Activated CD8-positive, alpha-beta memory T cell treated with anti-CD3 and anti-CD28 coated beads for 1 hour (primary cell): ENCODE measurements around the gene NRDE2.

Experiments used
- DNase-seq, 2 donors: peaks; one replicate each; pipeline ENCODE4 v3.0.0-alpha.2; 2020; ENCODE audit warnings: low read depth in 1 of 2; ENCODE audit errors: extremely low read depth in 1 of 2

NRDE2 gene

DNA sequence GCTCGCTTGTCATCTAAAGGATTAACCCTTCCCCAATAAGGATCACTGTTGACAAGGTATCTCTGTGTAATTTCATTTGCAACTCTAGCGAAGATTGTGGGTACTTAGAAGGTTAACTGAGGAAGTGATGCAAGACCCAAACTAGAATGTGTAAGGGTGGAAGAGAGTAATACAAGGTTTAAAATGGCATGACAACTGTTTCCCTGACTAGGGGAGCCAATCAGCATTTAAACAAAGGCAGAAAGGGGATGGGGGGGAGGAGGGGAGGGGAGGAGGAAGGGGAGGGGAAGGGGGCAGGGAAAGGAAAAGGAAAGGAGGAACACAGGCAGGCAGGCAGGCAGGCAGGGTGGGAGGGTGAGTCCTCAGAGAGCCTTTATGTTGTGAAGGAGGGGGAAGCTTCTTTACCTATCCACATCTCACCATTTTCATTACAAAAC, 31.1 kb downstream of the NRDE2 start:
- DNase-seq = no peak

- no peak for DNase-seq
Observed at GRCh38 chr14:90299408-90299807, 32.3 kb downstream of the NRDE2 start.

DNA sequence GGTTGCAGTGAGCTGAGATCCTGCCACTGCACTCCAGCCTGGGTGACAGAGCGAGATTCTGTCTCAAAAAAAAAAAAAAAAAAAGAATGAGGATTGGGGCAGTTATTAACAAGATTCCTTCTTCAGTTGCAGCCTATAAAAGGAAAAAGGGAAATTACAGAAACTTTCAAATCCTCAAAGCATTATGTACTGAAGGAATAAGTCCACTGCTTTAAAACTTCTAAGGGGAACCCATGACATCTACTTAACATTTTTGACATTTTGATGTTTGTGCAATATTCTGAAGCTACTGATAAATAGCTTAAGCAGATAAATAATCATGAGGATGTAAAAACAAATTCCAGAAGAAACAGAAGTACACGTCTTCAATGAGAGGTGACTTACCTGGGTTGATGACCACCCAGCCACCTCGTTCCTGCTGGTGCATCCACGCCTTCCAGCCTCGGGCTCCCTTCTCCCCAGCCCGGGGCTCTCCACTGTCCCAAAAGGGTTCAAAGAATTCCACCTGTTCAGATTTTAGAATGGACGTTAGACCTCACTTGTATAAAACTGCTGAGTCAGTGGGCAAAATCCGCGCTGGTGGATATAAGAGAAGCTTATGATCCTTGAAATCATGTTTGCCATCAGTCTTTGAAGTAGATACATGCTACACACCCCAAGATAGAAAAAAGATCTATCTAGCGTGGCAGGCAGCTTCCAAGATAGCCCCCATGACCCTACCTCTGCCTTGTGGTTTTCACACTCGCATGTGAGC, 33.7 kb downstream of the NRDE2 start:
- DNase-seq = no peak

DNA sequence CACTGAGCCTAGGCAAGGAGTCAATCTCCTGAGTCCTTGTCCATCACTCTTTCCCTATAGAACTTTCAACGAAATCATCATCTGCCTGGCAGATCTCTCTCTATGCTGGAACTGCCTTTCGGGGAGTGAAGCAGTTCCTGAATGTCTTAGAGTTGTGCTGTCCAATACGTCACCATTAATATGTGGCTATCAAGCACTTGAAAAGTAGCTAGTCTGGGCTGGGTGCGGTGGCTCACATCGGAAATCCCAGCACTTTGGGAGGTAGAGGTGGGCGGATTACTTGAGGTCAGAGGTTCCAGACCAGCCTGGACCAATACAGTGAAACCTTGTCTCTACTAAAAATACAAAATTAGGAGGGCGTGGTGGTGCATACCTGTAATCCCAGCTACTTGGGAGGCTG, 35.1 kb downstream of the NRDE2 start:
- no peak for DNase-seq

- DNase-seq = no peak
Observed at GRCh38 chr14:90295870-90296516, 35.7 kb downstream of the NRDE2 start.

DNA sequence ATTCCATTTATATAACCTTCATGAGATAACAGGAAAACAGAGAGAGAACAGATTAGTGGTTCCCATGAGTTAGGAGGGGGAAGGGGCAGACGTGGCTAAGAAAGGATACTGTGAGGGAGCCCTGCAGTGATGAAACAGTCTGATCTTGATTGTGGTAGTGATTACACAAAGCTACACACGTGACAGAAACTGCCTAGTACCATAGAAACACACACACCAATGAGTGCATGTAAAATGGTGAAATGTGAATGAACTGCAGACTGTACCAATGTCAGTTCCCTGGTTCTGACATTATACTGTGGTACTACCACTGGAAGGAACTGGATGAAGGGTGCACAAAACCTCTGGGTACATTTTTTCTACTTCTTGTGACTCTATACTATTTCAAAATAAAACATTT, 36.9 kb downstream of the NRDE2 start:
- no peak for DNase-seq

DNA sequence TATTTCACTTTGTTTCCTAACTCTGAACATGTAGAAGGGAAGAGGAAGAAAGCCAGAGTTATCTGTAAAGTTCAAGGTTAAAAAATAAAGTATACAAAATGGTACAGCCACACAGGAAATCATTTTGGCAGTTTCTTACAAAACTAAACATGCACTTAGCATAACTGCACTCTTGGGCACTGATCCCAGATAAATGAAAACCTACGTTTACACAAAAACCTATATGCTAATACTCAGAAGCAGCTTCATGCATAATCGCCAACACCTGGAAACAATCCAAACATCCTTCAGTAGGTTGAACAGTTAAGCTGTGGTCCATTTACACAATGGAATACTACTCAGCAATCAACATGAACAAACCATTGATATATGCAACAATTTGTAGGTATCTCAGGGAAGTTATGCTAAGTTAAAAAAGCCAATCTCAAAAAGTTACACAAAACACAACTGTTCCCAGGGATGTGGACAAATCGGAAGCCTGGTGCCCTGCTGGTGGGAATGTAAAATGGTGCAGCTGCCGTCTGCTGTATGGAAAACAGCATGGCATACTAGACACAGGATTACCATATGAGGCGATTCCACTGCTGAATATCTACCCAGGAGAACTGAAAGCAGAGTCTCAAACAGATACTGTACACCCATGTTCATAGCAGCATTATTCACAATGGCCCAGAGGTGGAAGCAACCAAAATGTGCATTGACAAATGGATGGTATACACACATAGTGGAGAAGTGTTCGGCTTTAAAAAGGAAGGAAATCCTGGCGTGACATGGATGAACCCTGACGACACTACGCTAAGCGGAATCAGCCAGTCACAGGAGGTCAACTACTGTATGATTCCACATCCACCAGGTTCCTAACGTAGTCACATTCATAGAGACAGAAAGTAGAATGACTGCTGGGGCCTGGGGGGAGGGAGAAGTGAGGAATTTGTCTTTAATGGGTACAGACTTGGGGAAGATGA, 37.7 kb downstream of the NRDE2 start:
- no peak for DNase-seq

DNA sequence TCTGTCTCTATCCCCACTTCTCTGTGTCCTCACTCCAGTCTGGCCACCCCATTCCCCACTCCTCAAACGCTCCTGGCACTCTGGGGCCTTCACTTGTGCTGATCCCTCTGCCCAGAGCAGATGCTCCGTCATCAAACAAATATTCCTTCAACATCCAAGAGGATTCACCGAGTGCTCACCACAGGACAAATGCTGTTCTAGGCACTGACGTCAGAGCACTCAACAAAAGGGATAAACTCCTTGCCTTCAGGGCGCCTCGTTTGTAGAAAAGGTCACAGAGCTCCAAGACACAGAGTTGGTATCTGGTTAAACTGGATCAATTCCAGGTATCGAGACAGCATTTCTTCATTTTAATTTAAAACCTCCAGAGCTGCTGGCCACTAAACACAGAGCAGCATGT, 40.0 kb downstream of the NRDE2 start:
- no peak for DNase-seq

DNA sequence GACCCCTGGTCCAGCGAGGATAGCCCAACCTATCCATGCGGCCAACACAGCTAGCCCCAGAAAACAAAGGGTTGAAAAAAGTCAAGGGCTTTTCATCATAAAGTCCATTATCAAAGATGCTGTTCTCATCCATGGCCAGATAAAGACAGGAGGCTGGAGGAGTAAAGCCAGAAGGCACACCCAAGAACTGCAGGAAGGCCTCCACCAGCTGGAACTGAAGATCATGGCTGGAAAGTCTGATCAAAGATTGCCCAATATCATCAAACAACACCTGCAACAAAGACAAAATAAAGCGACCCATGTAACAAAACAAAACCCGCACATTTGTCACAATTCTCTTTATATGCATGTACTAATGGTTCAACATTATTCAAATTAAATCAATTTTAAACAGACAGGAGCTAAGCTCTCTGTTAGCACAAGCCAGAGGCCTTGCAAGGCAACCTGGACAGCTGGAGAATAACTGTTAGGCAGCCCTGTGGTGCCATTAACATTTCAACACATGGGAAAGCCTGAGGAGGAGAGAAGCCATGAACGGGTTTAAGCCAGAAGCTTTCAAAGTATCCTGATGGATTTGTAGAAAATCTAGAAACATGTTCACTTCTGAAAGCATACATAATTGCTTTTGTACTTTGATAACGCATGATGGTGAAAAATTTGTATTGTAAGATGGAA, 41.3 kb downstream of the NRDE2 start:
- no peak for DNase-seq

- no peak for DNase-seq
Observed at GRCh38 chr14:90288651-90289355, 42.9 kb downstream of the NRDE2 start.

- DNase-seq = no peak
Observed at GRCh38 chr14:90287791-90288190, 44.0 kb downstream of the NRDE2 start.

DNA sequence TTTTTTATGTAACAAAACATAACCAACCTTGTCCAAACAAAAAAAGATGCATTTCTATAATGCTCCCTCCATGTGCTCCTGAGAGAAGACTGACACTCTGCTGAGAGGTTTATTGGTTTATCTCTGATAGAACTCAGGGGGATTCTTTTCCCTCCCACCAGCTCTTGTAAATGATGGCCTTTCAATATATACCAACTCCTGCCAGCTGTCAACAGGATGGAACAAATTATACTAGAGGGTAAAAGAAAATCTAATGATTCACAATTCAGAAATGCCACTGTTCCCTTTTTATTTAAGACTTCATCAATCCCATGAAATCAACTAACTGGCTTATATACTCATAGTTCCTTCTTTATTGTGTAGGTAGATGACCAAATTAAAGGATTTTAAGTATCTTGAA, 50.0 kb downstream of the NRDE2 start:
- no peak for DNase-seq

DNA sequence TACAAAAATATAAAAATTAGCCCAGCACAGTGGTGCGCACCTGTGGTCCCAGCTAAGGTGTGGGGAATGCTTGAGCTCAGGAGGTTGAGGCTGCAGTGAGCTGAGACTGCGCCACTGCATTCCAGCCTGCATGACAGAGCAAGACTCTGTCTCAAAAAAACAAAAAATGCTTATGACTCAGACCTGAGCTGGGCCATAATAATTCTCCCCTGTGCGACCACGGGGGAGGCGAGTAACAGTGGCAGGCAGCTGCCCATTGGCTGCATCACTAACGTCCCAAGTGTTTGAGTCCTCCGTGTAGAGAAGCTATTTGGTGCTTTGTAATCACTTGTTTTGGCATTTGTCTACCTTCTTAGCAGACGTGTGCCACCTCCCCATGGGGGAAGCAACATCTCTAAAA, 50.5 kb downstream of the NRDE2 start:
- no peak for DNase-seq

DNA sequence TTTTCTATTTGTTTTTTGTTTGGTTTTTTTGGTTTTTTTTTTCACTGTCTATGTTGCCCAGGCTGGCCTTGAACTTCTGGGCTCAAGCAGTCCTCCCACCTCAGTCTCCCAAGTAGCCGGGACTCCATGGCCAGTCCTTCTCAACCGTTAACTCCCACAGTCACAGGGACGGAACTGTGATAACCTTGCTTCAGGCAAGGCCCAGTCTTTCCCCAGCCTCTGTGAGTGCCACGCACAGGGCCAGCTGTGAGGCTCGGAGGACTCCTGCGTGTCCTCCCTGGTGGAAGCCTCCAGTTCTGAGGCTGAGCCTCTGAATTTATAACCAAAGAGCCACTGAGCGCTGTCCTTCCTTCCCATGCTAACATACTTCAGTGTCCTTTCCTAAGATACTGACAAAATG, 51.6 kb downstream of the NRDE2 start:
- no peak for DNase-seq

GRCh38 chr14:90278199-90279175, 53.3 kb downstream of the NRDE2 start:
- DNase-seq = no peak

DNA sequence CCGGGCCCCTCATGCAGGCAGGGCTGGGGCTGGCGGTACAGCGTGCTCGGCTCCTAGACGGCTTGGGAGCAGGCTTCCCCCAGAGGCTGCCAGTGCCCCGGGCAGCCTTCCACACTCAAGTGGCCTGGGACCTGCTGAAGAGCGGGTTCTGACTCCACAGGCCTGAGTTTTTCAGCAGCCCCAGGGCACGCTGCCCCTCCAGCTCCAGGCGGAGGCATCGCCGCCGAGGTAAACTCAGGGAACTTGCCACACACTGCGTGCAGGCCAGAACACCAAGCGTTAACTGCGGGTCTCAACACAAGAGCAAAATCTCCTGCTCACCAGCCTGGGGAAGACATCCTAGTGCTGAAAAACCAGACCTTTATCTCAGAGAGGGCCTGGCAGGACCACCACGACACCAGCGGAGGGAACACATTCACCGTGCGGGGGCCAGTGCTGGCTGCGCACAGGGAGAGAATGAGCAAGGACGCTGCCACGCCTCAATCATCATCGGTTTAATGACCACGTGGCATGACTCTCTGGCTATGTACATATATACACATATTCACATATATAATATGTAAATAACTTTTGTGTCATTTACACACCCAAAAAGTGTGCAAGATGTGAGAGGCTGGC, 54.1 kb downstream of the NRDE2 start:
- DNase-seq = no peak

- no peak for DNase-seq
Observed at GRCh38 chr14:90276646-90277367, 54.9 kb downstream of the NRDE2 start.

- no peak for DNase-seq
Observed at GRCh38 chr14:90275820-90276219, 55.9 kb downstream of the NRDE2 start.
